ENCODE results near the gene LYPD4. TPM values are rescaled to one million over a fixed set of nuclear protein-coding genes. Genes with fewer than 3 reads are reported as not detected.

Gene LYPD4
- total RNA-seq, 4 donors from 2014 or later, result not detected

GRCh38 chr19:41871573-41872383 is 27.3 kb upstream of the LYPD4 start:
- Histone ChIP-seq H3K27me3 (no peaks in the 10 kb centered on the region), H3K27ac (no peak overlapping the region), H3K4me1 (peaks cover 35% of the 10 kb centered on the region), H3K36me3 (peaks cover 46% of the 10 kb centered on the region), H3K4me3 (no peak overlapping the region), H3K9me3 (no peaks in the 10 kb centered on the region)
- 71% methylated on average over 15 of the region's 16 CpGs for WGBS
- no peak for DNase-seq (ENCODE audit: low spot score in 2 of 2)
- no peak for TF ChIP-seq EP300 (IDR thresholded peaks at IDR 0.05)
- no peak for TF ChIP-seq CTCF (IDR thresholded peaks at IDR 0.05)
- TF ChIP-seq POLR2AphosphoS5 (IDR thresholded peaks at IDR 0.05), result no peak
- no peak for TF ChIP-seq POLR2A (IDR thresholded peaks at IDR 0.05)

- no peaks in the 10 kb centered on the region for H3K27me3 ChIP-seq
- H3K9me3 ChIP-seq, result no peaks in the 10 kb centered on the region
- 48% methylated on average over 3 of the region's 3 CpGs for WGBS
- no peak for TF ChIP-seq EP300 (IDR thresholded peaks at IDR 0.05)
- TF ChIP-seq POLR2A (IDR thresholded peaks at IDR 0.05), result no peak
- TF ChIP-seq POLR2AphosphoS5 (IDR thresholded peaks at IDR 0.05), result no peak
- TF ChIP-seq CTCF (IDR thresholded peaks at IDR 0.05), result no peak
- H3K36me3 ChIP-seq, result peaks cover 55% of the 10 kb centered on the region
- H3K27ac ChIP-seq, result no peak overlapping the region
- no peak overlapping the region for H3K4me3 ChIP-seq
- DNase-seq (ENCODE audit: low spot score in 2 of 2), result no peak
- peaks cover 46% of the 10 kb centered on the region for H3K4me1 ChIP-seq
Observed at GRCh38 chr19:41870401-41870873, 26.0 kb upstream of the LYPD4 start.

- Histone ChIP-seq H3K27ac (no peak overlapping the region), H3K4me3 (no peak overlapping the region), H3K4me1 (peaks cover 48% of the 10 kb centered on the region), H3K36me3 (peaks cover 65% of the 10 kb centered on the region), H3K9me3 (no peaks in the 10 kb centered on the region), H3K27me3 (no peaks in the 10 kb centered on the region)
- no peak for DNase-seq (ENCODE audit: low spot score in 2 of 2)
- TF ChIP-seq POLR2A (IDR thresholded peaks at IDR 0.05) (no peak), EP300 (IDR thresholded peaks at IDR 0.05) (no peak), POLR2AphosphoS5 (IDR thresholded peaks at IDR 0.05) (no peak), CTCF (IDR thresholded peaks at IDR 0.05) (no peak)
- WGBS, result 81% methylated on average over 9 of the region's 13 CpGs
Observed at GRCh38 chr19:41869374-41869955, 25.0 kb upstream of the LYPD4 start.

- WGBS, result 87% methylated on average over 12 of the region's 12 CpGs
- H3K4me1 ChIP-seq, result peaks cover 48% of the 10 kb centered on the region
Observed at GRCh38 chr19:41868989-41869300, 24.5 kb upstream of the LYPD4 start.

More at GRCh38 chr19:41868989-41869300, 24.5 kb upstream of the LYPD4 start:
- TF ChIP-seq EP300 (IDR thresholded peaks at IDR 0.05), result no peak
- no peak for TF ChIP-seq CTCF (IDR thresholded peaks at IDR 0.05)
- no peaks in the 10 kb centered on the region for H3K9me3 ChIP-seq
- DNase-seq (ENCODE audit: low spot score in 2 of 2), result no peak
- no peaks in the 10 kb centered on the region for H3K27me3 ChIP-seq
- no peak overlapping the region for H3K4me3 ChIP-seq
- peaks cover 70% of the 10 kb centered on the region for H3K36me3 ChIP-seq
- no peak overlapping the region for H3K27ac ChIP-seq
